IPS-NIHi7 (cell line): Measurements from ENCODE around the gene MAB21L3.

Experiments used
- DNase-seq: peaks from one replicate; pipeline ENCODE4 v3.0.0; 2012; ENCODE audit warnings: mixed read lengths; ENCODE audit errors: extremely low spot score

MAB21L3 gene

DNA sequence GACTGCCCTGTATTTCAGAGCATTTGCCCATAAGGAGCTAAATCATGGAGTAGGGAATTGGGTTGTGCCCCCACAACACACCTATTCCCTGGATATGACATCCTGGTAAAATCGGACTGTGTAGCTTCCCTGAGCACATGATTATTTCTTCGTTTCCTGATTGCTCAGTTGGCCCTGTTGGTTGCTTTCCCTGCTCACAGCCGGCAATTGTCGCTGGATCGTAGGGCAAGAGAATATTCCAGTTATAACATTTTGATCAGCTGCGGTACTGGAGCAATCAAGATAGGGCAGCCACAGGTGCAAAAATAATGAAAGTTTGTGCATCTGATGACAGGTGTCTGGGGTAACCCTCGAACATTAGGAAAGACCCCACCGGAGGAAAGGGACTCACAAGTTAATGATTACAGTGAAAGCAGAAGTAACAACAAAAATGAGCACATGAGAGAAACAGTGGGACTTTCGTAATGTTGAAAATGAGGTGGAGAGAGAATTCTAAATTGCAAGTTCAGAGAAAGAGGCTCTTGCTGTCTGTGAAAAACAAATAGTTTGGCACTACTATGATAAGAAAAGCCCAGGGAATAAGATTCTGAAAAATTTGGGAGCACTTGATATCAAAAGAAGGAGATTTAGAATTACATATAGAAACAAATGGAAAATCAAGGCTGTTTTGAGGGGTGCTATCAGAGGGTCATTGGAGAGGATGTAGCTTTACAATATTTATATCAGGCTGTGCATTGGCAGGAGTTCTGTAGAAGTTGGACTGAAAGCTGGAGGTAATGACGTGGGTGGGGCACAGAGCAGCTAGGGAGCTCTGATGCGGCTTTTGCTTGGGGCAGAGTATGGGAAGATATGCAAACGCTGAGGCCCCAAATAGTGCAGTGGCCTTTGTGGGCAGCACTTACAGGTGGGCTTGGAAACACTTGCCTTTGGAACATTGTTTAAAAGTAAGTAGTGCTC lies at the start of gene MAB21L3:
Gene MAB21L3, plus strand, starts transcription at position 833 of the 957 bp plus-strand sequence. CDS start 1,217 bp downstream, outside the sequence.
- DNase-seq, result no peak

- DNase-seq, result no peak
Measured at GRCh38 chr1:116062201-116062600, 49.0 kb upstream of the MAB21L3 start.

DNA sequence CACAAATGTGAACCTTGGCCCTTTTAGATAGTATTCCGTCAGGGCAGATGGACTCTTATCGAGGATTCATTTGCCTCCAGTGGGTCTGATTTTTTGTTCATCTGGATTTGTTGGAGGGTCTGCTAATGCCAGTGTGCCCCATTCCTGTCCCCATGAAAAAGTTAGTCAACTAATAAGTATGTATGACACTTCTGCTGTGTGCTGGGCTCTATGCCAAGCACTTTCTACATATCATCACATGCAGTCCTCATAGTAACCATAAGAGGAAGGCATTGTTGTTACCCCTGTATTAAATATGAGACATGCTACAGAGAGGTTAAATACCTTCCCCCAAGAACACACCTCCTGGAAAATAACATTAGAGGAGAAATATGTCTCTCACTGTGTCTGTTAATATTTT lies 46.6 kb upstream of the MAB21L3 start:
- DNase-seq, result no peak

DNA sequence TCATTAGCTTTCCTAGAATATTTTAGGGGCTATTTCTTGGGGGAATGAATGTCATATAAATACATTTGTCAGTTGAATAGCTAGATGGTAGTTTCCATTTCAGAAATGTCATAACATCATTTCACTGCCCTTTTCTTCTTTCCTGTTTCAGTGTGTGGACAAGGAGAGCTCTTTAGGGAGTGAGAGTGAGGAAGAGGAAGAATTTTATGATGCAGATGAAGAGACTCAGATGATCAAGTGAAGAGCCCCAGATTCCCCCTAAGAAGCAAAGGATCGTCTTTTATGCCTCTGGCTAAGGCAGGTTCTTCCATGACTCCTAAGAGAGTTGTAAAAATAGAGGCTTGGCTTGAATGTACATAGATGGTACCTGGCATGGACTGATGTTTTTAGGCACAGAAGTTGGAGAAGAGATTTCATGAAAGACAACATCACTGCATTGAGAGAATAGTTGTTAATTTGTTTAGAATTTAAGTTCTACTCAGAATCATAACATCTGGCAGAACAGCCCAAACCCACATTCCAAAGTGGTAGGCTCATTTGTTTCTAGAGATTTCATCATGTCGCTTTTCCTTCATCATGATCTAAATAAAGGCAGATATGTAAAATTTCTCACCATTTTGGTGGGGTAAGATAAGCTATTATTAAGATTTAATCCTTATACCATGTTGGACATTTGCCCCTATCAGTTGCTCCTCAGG lies 44.2 kb upstream of the MAB21L3 start:
- no peak for DNase-seq

GRCh38 chr1:116067566-116067890 lies 43.7 kb upstream of the MAB21L3 start:
- no peak for DNase-seq

DNA sequence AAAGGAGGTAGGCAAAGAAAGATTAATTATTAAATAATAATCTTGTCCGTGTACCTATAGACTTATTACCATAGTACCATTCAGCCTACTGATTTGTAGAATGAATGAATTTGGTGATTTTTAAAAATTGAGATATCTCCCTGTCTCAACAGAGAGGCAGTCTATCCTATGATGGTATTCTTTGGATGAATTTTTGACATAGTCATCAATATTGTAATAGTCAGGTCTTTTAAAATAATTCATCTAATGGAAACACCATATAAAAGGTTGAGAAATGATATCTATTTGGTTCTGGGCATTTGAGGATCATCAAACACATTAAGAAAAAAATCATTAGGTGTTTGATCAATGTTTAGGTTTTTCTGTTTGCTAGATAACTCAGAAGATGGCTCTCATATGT lies 35.6 kb upstream of the MAB21L3 start:
- DNase-seq, result no peak

GRCh38 chr1:116075990-116076389 lies 35.2 kb upstream of the MAB21L3 start:
- no peak for DNase-seq

DNA sequence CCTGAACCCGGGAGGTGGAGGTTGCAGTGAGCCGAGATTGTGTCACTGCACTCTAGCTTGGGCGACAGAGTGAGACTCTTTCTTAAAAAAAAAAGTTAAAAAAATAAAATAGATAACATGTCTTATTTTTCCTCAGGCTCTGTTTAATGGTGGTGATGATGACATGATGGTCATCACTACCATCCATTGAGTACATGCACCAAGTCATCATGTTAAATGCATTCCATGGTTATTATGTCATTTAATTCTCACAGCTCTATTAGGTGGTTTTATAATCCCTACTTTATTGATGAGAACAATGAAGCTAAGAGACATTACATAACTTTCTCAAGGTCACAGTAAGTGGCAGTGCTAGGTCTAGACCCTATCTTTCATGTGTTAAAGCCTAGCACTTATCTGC lies 34.4 kb upstream of the MAB21L3 start:
- no peak for DNase-seq

- DNase-seq, result no peak
Measured at GRCh38 chr1:116078699-116079223, 32.4 kb upstream of the MAB21L3 start.

DNA sequence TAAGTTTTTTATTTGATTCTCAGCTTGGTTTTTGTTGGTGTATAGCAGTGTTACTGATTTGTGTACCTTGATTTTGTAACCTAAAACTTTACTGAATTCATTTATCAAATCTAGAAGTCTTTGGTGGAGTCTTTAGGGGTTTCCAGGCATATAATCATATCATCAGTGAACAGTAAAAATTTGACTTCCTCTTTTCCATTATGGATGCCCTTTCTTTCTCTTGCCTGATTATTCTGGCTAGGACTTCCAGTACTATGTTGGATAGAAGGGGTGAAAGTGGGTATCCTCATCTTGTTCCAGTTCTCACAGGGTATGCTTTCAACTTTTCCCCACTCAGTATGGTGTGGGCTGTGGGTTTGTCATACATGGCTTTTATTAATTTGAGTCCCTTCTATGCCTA lies 23.6 kb upstream of the MAB21L3 start:
- no peak for DNase-seq

DNA sequence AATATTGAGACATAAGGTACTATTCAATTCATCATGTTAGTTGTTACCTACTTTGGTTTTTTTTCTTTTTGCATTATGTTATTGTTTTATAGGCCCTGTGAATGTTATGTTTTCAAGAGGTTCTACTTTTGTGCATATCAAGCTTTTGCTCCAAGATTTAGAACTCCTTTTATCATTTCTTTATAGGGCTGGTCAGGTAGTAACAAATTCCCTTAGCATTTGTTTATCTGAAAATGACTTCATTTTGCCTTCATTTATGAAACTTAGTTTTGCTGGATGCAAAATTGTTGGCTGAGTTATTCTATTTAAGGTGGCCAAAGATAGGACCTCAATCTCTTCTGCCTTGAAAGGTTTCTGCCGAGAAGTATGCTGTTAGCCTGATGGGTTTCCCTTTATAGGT lies 21.3 kb upstream of the MAB21L3 start:
- DNase-seq, result no peak

- no peak for DNase-seq
Measured at GRCh38 chr1:116091083-116091482, 20.1 kb upstream of the MAB21L3 start.

DNA sequence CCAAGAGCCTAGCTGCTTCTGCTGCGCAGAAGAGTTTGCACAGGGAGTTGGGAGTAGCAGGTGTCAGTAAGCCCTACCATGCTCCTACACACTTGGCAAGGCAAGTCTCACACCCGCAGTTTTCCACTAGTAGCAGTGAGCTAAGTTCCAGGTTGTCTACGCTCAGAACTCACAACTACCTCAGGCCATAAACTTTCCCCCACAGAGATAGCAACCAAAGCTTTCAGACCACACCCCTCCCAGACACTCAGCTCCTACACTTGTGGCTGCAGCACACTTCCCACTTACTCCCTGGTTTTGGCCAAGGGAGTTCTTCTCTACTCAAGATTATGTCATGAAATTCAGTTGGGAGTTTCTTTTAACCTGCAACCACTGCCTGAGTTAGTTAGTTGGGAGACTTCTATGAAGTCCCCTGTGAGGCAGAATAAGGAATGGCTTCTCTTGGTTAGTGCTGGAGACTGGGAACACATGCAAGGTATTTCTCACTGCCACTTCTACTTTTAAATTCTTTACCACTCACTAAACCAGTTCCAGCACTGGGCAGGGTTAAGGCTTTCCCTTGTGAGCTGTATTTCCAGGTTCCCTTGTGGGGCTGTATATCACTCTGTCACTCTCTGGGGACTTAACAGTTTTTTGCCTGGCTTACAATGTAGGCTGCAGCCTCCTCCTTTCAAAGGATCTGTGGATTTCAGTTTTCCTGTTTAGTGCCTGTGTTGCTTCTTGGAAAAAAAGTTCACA lies 18.3 kb upstream of the MAB21L3 start:
- DNase-seq, result no peak

- DNase-seq, result no peak
Measured at GRCh38 chr1:116095027-116095426, 16.2 kb upstream of the MAB21L3 start.

- DNase-seq, result no peak
Measured at GRCh38 chr1:116096013-116096618, 15.1 kb upstream of the MAB21L3 start.

DNA sequence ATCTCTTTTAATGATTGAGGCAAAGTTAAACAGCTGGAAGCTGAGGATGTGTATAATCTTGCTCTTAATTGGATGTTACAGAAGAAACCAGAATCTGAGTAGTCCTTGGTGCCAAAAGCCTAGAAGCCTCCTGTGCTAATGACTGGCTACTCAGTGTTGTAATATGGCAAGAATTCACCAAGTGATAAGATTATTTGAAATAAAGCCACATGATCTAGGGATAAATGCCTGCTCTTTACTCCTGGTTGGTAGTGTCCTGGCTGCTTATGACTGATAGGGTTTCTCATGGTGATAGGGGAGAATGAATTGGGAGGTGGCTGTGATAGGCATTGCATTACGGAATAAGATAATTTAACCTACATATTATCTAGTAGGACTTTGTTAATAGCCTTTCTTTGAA lies 13.6 kb upstream of the MAB21L3 start:
- DNase-seq, result no peak

- no peak for DNase-seq
Measured at GRCh38 chr1:116099379-116099778, 11.8 kb upstream of the MAB21L3 start.

GRCh38 chr1:116099919-116100318 lies 11.3 kb upstream of the MAB21L3 start:
- no peak for DNase-seq

GRCh38 chr1:116104667-116105066 lies 6.5 kb upstream of the MAB21L3 start:
- DNase-seq, result no peak

DNA sequence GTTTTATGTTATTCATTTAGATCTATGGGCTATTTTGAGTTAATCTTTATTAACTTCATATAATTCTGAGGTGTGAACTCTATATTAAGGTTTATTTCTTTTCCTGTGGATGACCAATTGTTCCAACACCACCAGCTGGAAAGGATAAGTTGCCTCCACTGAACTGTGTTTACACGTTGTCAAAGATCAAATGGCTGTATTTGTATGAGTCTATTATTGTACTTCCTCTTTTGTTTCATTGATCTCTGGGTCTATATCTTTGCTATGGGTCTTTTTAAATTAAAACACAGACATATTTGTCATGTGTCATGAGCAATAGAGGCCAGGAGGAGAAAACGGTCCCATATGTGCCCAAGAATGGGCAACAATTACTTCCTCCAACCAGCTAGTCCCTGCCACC lies 5.2 kb upstream of the MAB21L3 start:
- DNase-seq, result no peak

- DNase-seq, result no peak
Measured at GRCh38 chr1:116106646-116107045, 4.6 kb upstream of the MAB21L3 start.

GRCh38 chr1:116107371-116107770 lies 3.8 kb upstream of the MAB21L3 start:
- DNase-seq, result no peak
